PC-3 (cell line): Measurements from ENCODE around the gene COL9A2.

ENCODE experiments used
- CTCF ChIP-seq: fragments of 300-600 bp; sonication (generic); conservative IDR thresholded peaks from 2 replicates; pipeline ENCODE4 v1.5.1; 2017; ENCODE audit warnings: antibody characterized with exemption, low read depth, mild to moderate bottlenecking, low read length
- EZH2 ChIP-seq: fragments of 300-600 bp; sonication (generic); IDR thresholded peaks from one replicate; pipeline ENCODE4 v1.6.1; 2017; ENCODE audit warnings: antibody characterized with exemption, mild to moderate bottlenecking, low read length; ENCODE audit not compliant: unreplicated experiment

GRCh38 chr1:40255231-40255630 lies 61.9 kb downstream of the COL9A2 start:
- TF ChIP-seq CTCF (no peak), EZH2 (no peak)
